ENCODE results near the gene SCFD2. TPM values are rescaled to one million over a fixed set of nuclear protein-coding genes. Genes with fewer than 3 reads are reported as not detected.

The SCFD2 gene
- total and polyA plus RNA-seq, 10 of the 15 experiments (the other 5 are each of a cell fraction or from before 2014, with no cell fraction given), result 4.8 to 37.6 (median 24.9) TPM

- TF ChIP-seq SUPT20H (IDR thresholded peaks at IDR 0.05; ENCODE audit: borderline replicate concordance, control insufficient read depth, low read depth, low read length) (no peak), CTCF (IDR thresholded peaks at IDR 0.05 in 2 of 3, conservative IDR thresholded peaks at IDR 0.05 in 1 of 3; ENCODE audit: control insufficient read depth in 2 of 3, extremely low read depth in 1 of 3, insufficient read depth in 1 of 3, low read depth in 3 of 3, low read length in 3 of 3) (no peak), E2F4 (IDR thresholded peaks at IDR 0.05; ENCODE audit: low read depth, low read length) (no peak), MEF2A (IDR thresholded peaks at IDR 0.05; ENCODE audit: insufficient read depth, low read depth, low read length) (no peak)
Observed at GRCh38 chr4:52903273-52903672, 462.6 kb downstream of the SCFD2 start (continued).

- CTCF ChIA-PET, result interaction anchor here (0.5 to 2.0 kb wide), 4 partner anchors 16 to 381 kb away, joined by 3 to 13 read pairs (median 3); no protein-coding TSS in a partner anchor
Observed at GRCh38 chr4:52894443-52894842, 471.4 kb downstream of the SCFD2 start.

More at GRCh38 chr4:52894443-52894842, 471.4 kb downstream of the SCFD2 start:
- no peak for TF ChIP-seq EED (IDR thresholded peaks at IDR 0.05; ENCODE audit: low read depth)
- no peak for TF ChIP-seq BMI1 (IDR thresholded peaks at IDR 0.05; ENCODE audit: borderline replicate concordance)
- TF ChIP-seq NRF1 (conservative IDR thresholded peaks at IDR 0.05; ENCODE audit: low read depth, low read length), result no peak
- TF ChIP-seq TCF3 (IDR thresholded peaks at IDR 0.05; ENCODE audit: borderline replicate concordance, insufficient read depth, low read depth, low read length), result no peak
- no peak for TF ChIP-seq ZNF622 (IDR thresholded peaks at IDR 0.05)
- TF ChIP-seq IKZF2 (IDR thresholded peaks at IDR 0.05), result no peak
- TF ChIP-seq ATF2 (IDR thresholded peaks at IDR 0.05; ENCODE audit: low read length), result no peak
- TF ChIP-seq RBBP5 (conservative IDR thresholded peaks at IDR 0.05), result no peak
- Histone ChIP-seq H3K4me2 (ENCODE audit: control insufficient read depth, insufficient read depth) (no peak overlapping the region), H3K36me3 (ENCODE audit: control insufficient read depth in 2 of 2, insufficient read depth in 2 of 2, low read length in 1 of 2) (no peaks in the 10 kb centered on the region), H2AFZ (ENCODE audit: control insufficient read depth, low read depth, low read length) (no peak overlapping the region), H3K9ac (ENCODE audit: control insufficient read depth, insufficient read depth, low read length) (no peak overlapping the region), H3K27ac (ENCODE audit: control insufficient read depth, insufficient read depth) (no peak overlapping the region), H3K79me2 (ENCODE audit: control insufficient read depth, insufficient read depth, low read length) (no peaks in the 10 kb centered on the region), H3K4me1 (ENCODE audit: control insufficient read depth, insufficient read depth, low read length) (no peaks in the 10 kb centered on the region), H3K4me3 (no peak overlapping the region), H3K9me3 (replicated peaks; ENCODE audit: control insufficient read depth, insufficient read depth, low read length) (no peaks in the 10 kb centered on the region), H4K20me1 (ENCODE audit: control insufficient read depth, insufficient read depth) (no peaks in the 10 kb centered on the region), H3K27me3 (replicated peaks in 1 of 2; ENCODE audit: control insufficient read depth in 2 of 2, insufficient read depth in 2 of 2, low read length in 1 of 2) (no peaks in the 10 kb centered on the region)
- in situ Hi-C loops (cut with MboI), result no loop called here
- intact Hi-C loops (cut with micrococcal nuclease; ENCODE audit: unreplicated experiment), result no loop called here
- 92% methylated on average over 1 of the region's 1 CpG for whole genome bisulfite sequencing (ENCODE audit: insufficient coverage, insufficient replicate concordance, low lambda C conversion rate, missing lambda C conversion rate)
- ChIA-PET SMC1A (ENCODE audit: uncharacterized antibody, unreplicated experiment) (no interaction called here), RAD21 (ENCODE audit: unreplicated experiment) (no interaction called here), POLR2A (no interaction called here)
- FAIRE-seq (no peak), ATAC-seq (no peak), DNase-seq (ENCODE audit: low read depth, low spot score) (no peak)
- no TSS peak for BruUV-seq (replicated peaks)
